ENCODE measurements around the gene CBX8. TPM values are rescaled to one million over a fixed set of nuclear protein-coding genes. Genes with fewer than 3 reads are reported as not detected.
"Not testable (repeated sequence)": the region's sequence is repeated elsewhere in the genome, so short reads cannot be mapped to it uniquely, and the experiment has no call there.

Gene CBX8
- total and polyA plus RNA-seq, 7 donors = 0.40 to 3.5 (median 1.3) TPM

GRCh38 chr17:79776376-79777119 lies 20.3 kb downstream of the CBX8 start:
- DNase-seq = no peak
- ATAC-seq = no peak
- intact Hi-C loops (cut with DNase I) = no loop called here
- peaks cover 0 to 91% (median 28%) of the 10 kb centered on the region in 3 donors for H3K27me3 ChIP-seq (ENCODE audit: insufficient read depth in 3 of 3, low read length in 2 of 3)
- no peak overlapping the region for H3K4me3 ChIP-seq
- no peak overlapping the region for H3K27ac ChIP-seq
- H3K9me3 ChIP-seq = no peaks in the 10 kb centered on the region
- H3K4me1 ChIP-seq = peaks cover 5% of the 10 kb centered on the region
- TF ChIP-seq CTCF (IDR thresholded peaks at IDR 0.05) = no peak
- H3K36me3 ChIP-seq (ENCODE audit: insufficient read depth in 1 of 2, low read depth in 1 of 2) = no peaks in the 10 kb centered on the region
- WGBS, 3 donors = 61 to 66% (median 64%) methylated on average over 11 of the region's 11 CpGs

GRCh38 chr17:79775632-79776031 lies 21.2 kb downstream of the CBX8 start:
- WGBS, 3 donors = 81 to 85% (median 81%) methylated on average over 6 of the region's 6 CpGs
- intact Hi-C loops (cut with DNase I) = no loop called here
- H3K27me3 ChIP-seq (ENCODE audit: insufficient read depth in 3 of 3, low read length in 2 of 3) = peaks cover 0 to 86% (median 28%) of the 10 kb centered on the region in 3 donors

GRCh38 chr17:79774561-79774975 lies 22.3 kb downstream of the CBX8 start:
- ATAC-seq (no peak), DNase-seq (no peak)
- Histone ChIP-seq H3K27ac (no peak overlapping the region), H3K4me3 (no peak overlapping the region), H3K36me3 (ENCODE audit: insufficient read depth in 1 of 2, low read depth in 1 of 2) (no peaks in the 10 kb centered on the region), H3K4me1 (no peaks in the 10 kb centered on the region), H3K27me3 (ENCODE audit: insufficient read depth in 3 of 3, low read length in 2 of 3) (peaks cover 0 to 76% (median 24%) of the 10 kb centered on the region in 3 donors), H3K9me3 (no peaks in the 10 kb centered on the region)
- no peak for TF ChIP-seq CTCF (IDR thresholded peaks at IDR 0.05)
- WGBS, 3 donors = 77 to 83% (median 81%) methylated on average over 8 of the region's 8 CpGs
- intact Hi-C loops (cut with DNase I) = no loop called here

More at GRCh38 chr17:79775632-79776031, 21.2 kb downstream of the CBX8 start:
- Histone ChIP-seq H3K4me3 (no peak overlapping the region), H3K36me3 (ENCODE audit: insufficient read depth in 1 of 2, low read depth in 1 of 2) (no peaks in the 10 kb centered on the region), H3K27ac (no peak overlapping the region), H3K4me1 (peaks cover 5% of the 10 kb centered on the region), H3K9me3 (no peaks in the 10 kb centered on the region)
- ATAC-seq = no peak
- TF ChIP-seq CTCF (IDR thresholded peaks at IDR 0.05) = no peak
- DNase-seq = no peak

- intact Hi-C loops (cut with DNase I); ATAC-seq: not testable (repeated sequence)
Measured at GRCh38 chr17:79772726-79773125, 24.2 kb downstream of the CBX8 start.

GRCh38 chr17:79771276-79771675 lies 25.6 kb downstream of the CBX8 start:
- Histone ChIP-seq H3K36me3 (ENCODE audit: insufficient read depth in 1 of 2, low read depth in 1 of 2) (no peaks in the 10 kb centered on the region), H3K27me3 (ENCODE audit: insufficient read depth in 3 of 3, low read length in 2 of 3) (peaks cover 0 to 51% (median 20%) of the 10 kb centered on the region in 3 donors), H3K27ac (no peak overlapping the region), H3K4me3 (no peak overlapping the region), H3K9me3 (no peaks in the 10 kb centered on the region), H3K4me1 (no peaks in the 10 kb centered on the region)
- DNase-seq = no peak
- intact Hi-C loops (cut with DNase I) = no loop called here
- WGBS, 3 donors = 79 to 91% (median 87%) methylated on average over 6 of the region's 6 CpGs
- ATAC-seq = no peak
- no peak for TF ChIP-seq CTCF (IDR thresholded peaks at IDR 0.05)

More at GRCh38 chr17:79772726-79773125, 24.2 kb downstream of the CBX8 start:
- not testable (repeated sequence) for H3K4me3 ChIP-seq; H3K4me1 ChIP-seq; H3K9me3 ChIP-seq; H3K36me3 ChIP-seq (ENCODE audit: insufficient read depth in 1 of 2, low read depth in 1 of 2); DNase-seq; H3K27ac ChIP-seq
- 77 to 85% (median 78%) methylated on average over 9 of the region's 9 CpGs for WGBS, 3 donors
- peaks cover 0 to 60% (median 22%) of the 10 kb centered on the region in 3 donors for H3K27me3 ChIP-seq (ENCODE audit: insufficient read depth in 3 of 3, low read length in 2 of 3)

All from psoas muscle (tissue), 8 donors.